ENCODE results near the gene MEOX1.

MEOX1 gene

GRCh38 chr17:43701318-43701743 is 39.6 kb upstream of the MEOX1 start:
- no peak overlapping the region for H3K4me3 ChIP-seq (ENCODE audit: low read depth, low read length)
- DNase-seq (ENCODE audit: low read depth), result no peak
- TF ChIP-seq CTCF (IDR thresholded peaks at IDR 0.05; ENCODE audit: low read depth, low read length, missing control alignments), result no peak

- no peak overlapping the region for H3K4me3 ChIP-seq (ENCODE audit: low read depth, low read length)
- no peak for DNase-seq (ENCODE audit: low read depth)
- no peak for TF ChIP-seq CTCF (IDR thresholded peaks at IDR 0.05; ENCODE audit: low read depth, low read length, missing control alignments)
Observed at GRCh38 chr17:43699438-43699756, 37.7 kb upstream of the MEOX1 start.

- no peak overlapping the region for H3K4me3 ChIP-seq (ENCODE audit: low read depth, low read length)
- no peak for DNase-seq (ENCODE audit: low read depth)
- TF ChIP-seq CTCF (IDR thresholded peaks at IDR 0.05; ENCODE audit: low read depth, low read length, missing control alignments), result no peak
Observed at GRCh38 chr17:43698678-43699437, 37.1 kb upstream of the MEOX1 start.

GRCh38 chr17:43697937-43698336 is 36.2 kb upstream of the MEOX1 start:
- TF ChIP-seq CTCF (IDR thresholded peaks at IDR 0.05; ENCODE audit: low read depth, low read length, missing control alignments), result no peak
- DNase-seq (ENCODE audit: low read depth), result no peak
- H3K4me3 ChIP-seq (ENCODE audit: low read depth, low read length), result no peak overlapping the region

- TF ChIP-seq CTCF (IDR thresholded peaks at IDR 0.05; ENCODE audit: low read depth, low read length, missing control alignments), result no peak
- no peak for DNase-seq (ENCODE audit: low read depth)
- H3K4me3 ChIP-seq (ENCODE audit: low read depth, low read length), result no peak overlapping the region
Observed at GRCh38 chr17:43696891-43697290, 35.2 kb upstream of the MEOX1 start.

GRCh38 chr17:43695970-43696865 is 34.5 kb upstream of the MEOX1 start:
- no peak overlapping the region for H3K4me3 ChIP-seq (ENCODE audit: low read depth, low read length)
- no peak for TF ChIP-seq CTCF (IDR thresholded peaks at IDR 0.05; ENCODE audit: low read depth, low read length, missing control alignments)
- no peak for DNase-seq (ENCODE audit: low read depth)

Data from GM12864 (cell line).